HG03064 (cell line): Measurements from ENCODE around the gene SOX18.

Experiments
- ATAC-seq: cut with Tn5 transposase; IDR thresholded peaks from one replicate; pipeline ENCODE4 v1.9.1; 2021; ENCODE audit warnings: low read depth; ENCODE audit not compliant: unreplicated experiment

SOX18 gene

GRCh38 chr20:64053841-64054661 is 4.6 kb upstream of the SOX18 start:
- ATAC-seq, result no peak

GRCh38 chr20:64052987-64053840 is 3.8 kb upstream of the SOX18 start:
- no peak for ATAC-seq

GRCh38 chr20:64052326-64052722 is 2.9 kb upstream of the SOX18 start:
- ATAC-seq, result no peak

- ATAC-seq, result no peak
These were observed 2.3 kb upstream of the SOX18 start for GRCh38 chr20:64051561-64052325.

GRCh38 chr20:64051033-64051452 is 1.6 kb upstream of the SOX18 start:
- ATAC-seq, result no peak

GRCh38 chr20:64050261-64051032 is 1.0 kb upstream of the SOX18 start:
- no peak for ATAC-seq

- no peak for ATAC-seq
These were observed 430 bp upstream of the SOX18 start for GRCh38 chr20:64049878-64050260.

- ATAC-seq, result no peak
These were observed 916 bp downstream of the SOX18 start for GRCh38 chr20:64048402-64049044.

GRCh38 chr20:64047968-64048401 is 1.5 kb downstream of the SOX18 start:
- no peak for ATAC-seq

GRCh38 chr20:64047046-64047389 is 2.4 kb downstream of the SOX18 start:
- no peak for ATAC-seq

- no peak for ATAC-seq
These were observed 4.0 kb downstream of the SOX18 start for GRCh38 chr20:64045346-64046011.

- no peak for ATAC-seq
These were observed 4.8 kb downstream of the SOX18 start for GRCh38 chr20:64044484-64045247.

- no peak for ATAC-seq
These were observed 5.7 kb downstream of the SOX18 start for GRCh38 chr20:64043768-64044167.

GRCh38 chr20:64042054-64042781 is 7.2 kb downstream of the SOX18 start:
- no peak for ATAC-seq

GRCh38 chr20:64041781-64042053 is 7.7 kb downstream of the SOX18 start:
- ATAC-seq, result no peak

- no peak for ATAC-seq
These were observed 8.2 kb downstream of the SOX18 start for GRCh38 chr20:64041040-64041780.

- ATAC-seq, result no peak
These were observed 9.0 kb downstream of the SOX18 start for GRCh38 chr20:64040231-64041039.
